ENCODE data around the gene PPP1R14C.

GRCh38 chr6:150208611-150209352 lies 65.9 kb downstream of the PPP1R14C start:
- TF ChIP-seq EZH2 (IDR thresholded peaks at IDR 0.05; ENCODE audit: insufficient read depth, poor library complexity, severe bottlenecking), result no peak
- TF ChIP-seq EZH2phosphoT487 (IDR thresholded peaks at IDR 0.05; ENCODE audit: insufficient read depth, low read depth), result no peak

Measured in GM23248 (cell line).